GM18867 (cell line): ENCODE data around the gene MEPE.

Experiments
- ATAC-seq: cut with Tn5 transposase; IDR thresholded peaks from one replicate; pipeline ENCODE4 v1.9.1; 2021; ENCODE audit warnings: mild to moderate bottlenecking, moderate library complexity; ENCODE audit not compliant: unreplicated experiment

The MEPE gene, protein sequence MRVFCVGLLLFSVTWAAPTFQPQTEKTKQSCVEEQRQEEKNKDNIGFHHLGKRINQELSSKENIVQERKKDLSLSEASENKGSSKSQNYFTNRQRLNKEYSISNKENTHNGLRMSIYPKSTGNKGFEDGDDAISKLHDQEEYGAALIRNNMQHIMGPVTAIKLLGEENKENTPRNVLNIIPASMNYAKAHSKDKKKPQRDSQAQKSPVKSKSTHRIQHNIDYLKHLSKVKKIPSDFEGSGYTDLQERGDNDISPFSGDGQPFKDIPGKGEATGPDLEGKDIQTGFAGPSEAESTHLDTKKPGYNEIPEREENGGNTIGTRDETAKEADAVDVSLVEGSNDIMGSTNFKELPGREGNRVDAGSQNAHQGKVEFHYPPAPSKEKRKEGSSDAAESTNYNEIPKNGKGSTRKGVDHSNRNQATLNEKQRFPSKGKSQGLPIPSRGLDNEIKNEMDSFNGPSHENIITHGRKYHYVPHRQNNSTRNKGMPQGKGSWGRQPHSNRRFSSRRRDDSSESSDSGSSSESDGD

GRCh38 chr4:87832669-87833068, at the start of gene MEPE:
Gene MEPE (plus strand): TSS chr4:87832969. CDS start chr4:87834715, 1,746 bp downstream.
- ATAC-seq: no peak

DNA sequence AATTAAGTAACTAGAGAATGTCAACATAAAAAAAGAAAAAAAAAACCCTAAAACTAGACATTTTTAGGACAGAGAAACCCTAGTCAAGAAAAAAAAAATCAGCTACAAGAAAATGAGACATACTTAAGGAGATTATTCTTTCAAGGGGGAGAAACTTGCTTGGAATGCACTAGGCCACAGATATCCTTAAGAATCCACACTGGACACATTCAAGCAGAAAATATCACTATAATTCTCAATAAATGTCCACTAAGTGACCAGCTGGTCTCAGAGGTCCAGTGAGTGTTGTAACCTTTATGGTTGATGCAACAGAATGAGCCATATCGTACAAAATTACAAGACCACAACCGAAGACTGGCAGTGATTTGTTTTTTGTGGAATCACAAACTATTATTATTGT, 49.0 kb upstream of the MEPE start:
- no peak for ATAC-seq

DNA sequence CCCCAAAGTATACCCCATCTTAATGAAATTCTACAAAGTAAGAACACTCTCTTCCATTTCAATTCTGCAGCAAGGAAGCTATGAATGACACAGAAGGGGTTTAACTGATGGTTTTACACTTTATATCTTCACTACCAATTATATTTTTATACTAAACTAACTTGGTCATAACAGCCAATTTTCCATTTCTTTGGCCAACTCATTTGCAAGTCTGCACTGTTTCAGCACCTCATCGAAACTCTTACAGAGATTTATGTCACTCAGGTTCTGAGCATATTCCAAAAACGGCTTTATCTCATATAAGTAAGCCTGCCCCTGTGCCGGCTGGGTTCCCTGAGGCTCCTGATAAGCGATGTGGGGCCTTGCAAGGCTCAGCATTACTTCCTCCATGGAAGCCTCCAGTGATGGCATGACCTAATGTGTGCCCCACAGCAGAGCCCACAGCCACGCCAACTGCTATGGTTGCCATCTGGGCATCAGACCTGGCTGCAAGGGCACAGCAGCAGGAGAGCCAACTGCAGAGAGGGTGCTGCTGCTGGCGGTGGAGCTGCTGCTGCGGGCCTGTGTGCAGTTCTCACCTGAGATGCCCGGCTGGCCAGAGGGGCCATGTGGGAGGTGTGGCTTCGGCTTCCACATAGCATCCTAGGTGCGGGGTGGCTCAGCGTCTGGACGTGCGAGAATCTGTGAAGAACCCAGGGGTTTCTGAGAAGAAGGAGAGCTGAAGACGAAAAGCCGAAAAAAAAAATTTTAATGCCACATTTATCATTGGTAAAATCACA, 46.8 kb upstream of the MEPE start:
- ATAC-seq: no peak

DNA sequence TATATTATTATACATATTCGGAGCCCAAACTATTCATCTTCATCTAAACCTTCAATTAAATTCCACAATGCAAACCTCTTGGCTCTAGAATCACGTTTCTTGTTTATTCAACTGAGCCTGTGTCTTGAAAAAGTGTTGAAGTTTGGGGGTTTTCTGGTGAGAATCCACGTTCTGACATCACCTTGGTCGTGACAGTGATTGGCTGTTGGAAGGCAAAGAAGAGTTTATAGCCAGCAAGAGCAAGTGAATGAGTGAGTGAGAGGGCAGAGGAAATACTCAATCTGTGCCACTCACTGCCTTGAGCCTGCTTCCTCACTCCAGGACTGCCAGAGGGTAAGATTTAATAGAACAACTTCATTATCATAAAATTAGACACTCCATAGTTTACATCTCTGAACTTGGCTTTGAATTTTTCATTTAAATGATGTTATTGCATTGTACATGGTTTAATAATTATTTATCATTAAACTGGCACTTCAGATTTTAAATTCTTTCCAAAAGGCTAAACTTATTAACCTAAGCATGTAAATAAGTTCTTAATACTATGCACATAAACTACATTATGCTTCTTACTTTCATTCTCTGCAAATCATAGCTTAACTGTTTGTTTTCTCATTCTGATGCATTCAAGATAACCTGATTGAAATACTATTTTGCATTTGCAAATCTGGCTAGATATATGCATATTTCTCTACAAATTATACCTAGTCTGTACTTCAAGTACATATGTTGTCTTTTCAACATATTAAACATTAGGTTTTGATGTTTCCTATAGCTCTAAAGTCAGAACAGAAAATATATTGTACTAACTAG, 33.3 kb upstream of the MEPE start, which contains the start of gene IBSP:
IBSP (plus strand) TSS at position 254 of the 813 bp plus-strand sequence. CDS start 2,808 bp downstream, outside the sequence.
- ATAC-seq: no peak

DNA sequence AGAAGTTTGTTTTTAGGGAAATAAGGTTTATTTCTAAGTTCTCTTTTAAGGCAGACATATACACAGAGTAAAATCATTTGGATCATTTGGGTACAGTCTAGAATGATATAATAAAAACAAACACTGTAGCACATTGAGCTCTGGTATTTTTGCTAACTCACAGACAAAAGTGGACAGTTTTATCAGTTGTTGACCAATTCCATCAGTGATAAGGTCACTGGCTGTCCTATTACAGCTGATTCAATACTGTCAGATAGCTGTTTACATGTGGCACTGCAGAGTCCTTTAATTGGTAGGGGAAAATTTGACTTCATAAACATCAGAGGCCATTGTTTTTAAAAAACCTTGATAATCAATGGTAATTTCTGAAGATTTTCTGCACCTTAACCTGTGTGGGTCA, 29.9 kb upstream of the MEPE start:
- no peak for ATAC-seq

GRCh38 chr4:87803421-87803820, 29.3 kb upstream of the MEPE start:
- no peak for ATAC-seq

DNA sequence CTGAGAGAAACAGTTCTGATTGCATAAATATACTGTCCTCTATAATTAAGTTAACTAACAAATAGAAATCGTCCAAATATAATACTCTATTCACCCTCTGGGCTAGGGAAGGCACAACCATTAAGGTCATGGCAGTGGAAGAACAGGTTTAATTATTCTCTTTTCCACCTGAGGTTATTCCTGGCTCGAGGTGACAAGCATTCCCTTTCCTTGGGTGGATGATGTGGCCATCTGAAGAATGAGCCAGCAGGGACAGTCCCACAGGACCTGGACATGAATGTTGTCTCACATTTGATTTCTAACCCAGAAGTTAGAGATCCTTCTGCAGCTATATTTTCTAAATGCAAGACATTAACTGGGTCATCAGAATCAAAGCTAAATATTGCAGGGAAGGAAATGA, 27.9 kb upstream of the MEPE start:
- no peak for ATAC-seq

DNA sequence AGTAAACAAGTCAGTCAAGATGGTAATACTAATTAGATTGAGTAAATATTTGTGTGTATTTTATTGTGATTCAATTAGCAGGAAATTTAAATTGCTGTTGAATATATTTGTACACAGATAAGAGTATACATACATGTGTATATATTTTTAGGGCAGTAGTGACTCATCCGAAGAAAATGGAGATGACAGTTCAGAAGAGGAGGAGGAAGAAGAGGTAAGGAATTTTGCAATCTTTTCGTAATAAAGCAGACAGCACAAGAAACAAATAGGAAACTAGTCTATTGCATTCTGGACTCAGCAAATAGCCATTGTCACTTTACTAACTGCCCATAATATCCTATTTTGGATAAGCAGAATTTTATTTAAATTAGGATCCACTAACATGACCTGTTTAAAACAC, 26.8 kb upstream of the MEPE start:
- ATAC-seq: no peak

DNA sequence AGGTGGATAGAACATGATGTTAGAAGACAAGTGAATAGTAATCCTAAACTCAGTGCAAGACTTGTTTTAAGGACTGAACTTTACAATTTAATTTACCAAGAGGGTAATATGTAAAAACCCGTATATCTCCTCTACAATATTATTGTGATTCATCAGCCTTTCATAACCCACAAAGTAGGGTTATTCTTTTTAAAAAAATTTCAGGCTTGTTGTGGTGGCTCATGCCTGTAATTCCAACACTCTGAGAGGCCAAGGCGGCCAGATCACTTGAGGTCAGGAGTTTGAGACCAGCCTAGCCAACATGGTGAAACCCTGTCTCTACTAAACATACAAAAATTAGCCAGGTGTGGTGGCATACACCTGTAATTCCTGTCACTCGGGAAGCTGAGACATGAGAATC, 26.2 kb upstream of the MEPE start:
- no peak for ATAC-seq

- ATAC-seq: no peak
Measured at GRCh38 chr4:87807402-87807801, 25.4 kb upstream of the MEPE start.

DNA sequence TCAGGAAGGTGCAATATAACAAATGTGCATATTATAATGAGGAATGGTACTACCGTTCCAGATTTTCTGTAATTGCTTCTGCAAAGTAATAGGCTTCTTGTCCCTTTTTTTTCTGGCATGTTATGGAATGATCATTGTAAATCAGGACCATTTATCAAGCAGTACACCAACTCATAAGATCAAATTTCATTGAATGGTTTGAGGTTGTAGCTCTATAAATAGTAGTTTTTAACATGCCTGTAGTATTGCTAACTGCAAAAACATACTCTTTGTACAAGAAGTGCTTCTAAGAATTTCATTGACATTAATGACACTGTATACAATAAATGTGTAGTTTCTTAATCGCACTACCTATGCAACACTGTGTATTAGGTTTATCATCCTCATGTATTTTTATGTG, 20.8 kb upstream of the MEPE start:
- ATAC-seq: no peak

DNA sequence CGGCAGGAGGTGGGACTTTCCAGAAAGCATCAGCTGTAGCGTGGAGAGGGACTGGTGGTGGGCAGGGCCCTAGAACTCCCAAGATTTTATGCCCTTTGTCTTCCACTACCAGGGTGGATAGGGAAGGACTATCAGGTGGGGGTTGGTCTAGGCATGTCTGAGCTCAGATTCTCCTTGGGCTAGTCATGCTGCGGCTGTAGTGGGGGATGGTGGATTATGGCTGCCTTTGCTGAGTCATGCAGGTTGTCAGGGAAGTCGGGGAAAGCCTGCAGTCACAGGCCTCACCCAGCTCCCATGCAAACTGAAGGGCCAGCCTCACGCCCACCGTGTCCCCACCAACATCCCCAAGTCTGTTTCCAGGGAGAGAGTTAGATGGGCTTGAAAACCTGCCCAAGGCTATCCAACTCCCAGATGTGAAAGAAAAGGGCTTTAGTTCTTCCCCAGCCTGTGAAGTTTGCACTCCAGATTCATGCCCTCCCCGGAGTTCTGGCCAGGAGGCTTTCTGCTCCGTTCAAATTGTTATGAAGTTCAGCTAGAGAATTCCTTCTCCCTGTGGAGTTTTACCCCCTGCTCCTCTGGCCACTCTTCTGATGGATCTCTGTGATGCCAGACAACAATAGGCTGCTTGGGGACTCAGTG, 13.4 kb upstream of the MEPE start:
- ATAC-seq: no peak

DNA sequence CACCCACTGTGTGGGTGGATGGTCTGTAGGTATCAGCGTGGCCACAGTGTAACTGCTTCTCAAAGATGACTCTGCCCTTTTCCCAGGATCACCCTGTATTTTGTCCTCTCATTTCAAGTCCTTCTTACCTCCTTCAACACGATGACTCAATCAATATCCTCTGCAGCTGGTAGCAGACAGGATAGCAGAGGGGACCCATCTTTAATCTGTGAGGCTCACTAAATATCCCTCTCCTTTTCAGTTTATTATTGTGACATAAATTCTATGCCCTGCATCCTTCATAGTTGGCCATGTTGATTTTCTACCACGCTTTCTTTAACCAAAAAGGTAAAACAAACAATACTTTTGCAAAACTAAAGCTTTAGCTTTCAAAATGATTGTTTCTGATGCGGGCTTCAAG, 9.6 kb upstream of the MEPE start:
- ATAC-seq: no peak

- ATAC-seq: no peak
Measured at GRCh38 chr4:87823724-87824123, 9.0 kb upstream of the MEPE start.

DNA sequence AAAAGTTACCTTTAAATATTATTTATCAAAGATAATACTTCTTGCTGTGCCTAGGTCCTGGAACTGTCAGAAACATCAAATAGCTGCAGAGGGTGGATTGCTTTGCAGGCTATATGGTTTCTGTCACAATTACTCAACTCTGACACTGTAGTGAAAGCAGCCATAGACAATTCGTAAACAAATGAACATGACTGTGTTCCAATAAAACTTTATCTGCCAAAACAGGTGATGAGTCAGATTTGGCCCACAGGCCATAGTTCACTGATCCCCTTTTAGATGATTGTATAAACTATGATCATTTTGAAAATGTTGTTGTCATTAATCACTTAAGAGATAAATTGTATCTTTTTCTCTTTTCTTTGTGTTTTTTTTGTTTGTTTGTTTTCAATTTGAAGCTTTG, 8.4 kb upstream of the MEPE start:
- ATAC-seq: no peak

- no peak for ATAC-seq
Measured at GRCh38 chr4:87834401-87834800, 1.6 kb downstream of the MEPE start.

DNA sequence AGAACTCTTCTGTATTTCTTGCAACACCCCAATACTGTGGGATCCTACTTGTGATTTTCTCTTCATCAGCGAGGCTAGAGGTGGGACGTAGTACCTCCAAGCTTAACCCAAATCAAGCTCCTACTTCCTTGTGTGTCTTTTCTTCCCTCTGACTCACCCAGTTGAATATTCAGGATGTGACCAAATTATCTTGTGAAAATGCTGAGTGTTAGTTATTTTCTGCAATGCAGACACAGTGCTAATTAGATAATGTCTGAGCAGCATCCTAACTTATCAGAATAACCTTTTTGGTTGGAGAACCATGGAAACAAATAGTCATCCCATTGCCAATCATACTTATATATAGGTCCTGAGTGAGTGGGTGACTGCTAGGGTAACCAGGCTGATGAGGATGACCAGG, 2.4 kb downstream of the MEPE start:
- ATAC-seq: no peak

DNA sequence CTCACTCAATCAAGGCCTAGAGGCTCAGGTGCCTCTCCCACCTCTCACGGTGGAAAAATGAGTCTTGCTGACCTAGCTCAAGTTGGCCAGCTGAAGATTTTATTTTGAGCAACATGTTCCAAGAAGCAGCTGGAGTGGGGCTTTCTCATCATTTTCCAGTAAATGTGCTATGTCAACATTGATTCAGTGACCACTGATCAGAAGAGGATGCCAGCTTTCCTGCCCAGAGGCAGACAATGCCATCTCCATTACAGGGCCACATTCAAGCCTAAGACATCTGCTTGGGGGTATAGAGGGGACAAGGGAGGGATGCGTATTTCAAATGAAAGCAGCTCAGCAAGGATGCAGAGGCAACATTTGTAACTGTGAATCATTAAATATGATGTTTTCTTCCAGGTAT, 3.0 kb downstream of the MEPE start:
- no peak for ATAC-seq

DNA sequence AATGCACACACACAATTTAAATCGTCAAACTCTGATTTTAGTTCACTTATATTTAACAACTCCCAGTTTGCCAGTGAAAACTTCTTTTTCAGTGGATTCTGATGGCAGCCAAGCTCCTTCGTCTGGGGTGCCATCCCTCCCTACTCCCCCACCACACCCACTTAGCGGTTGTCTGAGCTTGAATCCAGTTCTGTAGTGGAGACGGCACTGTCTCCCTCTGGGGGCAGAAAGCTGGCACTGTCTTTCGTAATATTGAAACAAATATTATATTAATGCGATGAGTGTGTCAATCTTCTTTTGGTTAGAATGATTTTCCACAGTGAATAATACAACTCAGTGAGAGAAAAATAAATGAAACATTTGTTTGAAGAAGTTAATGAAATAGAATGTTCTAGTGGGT, 5.4 kb downstream of the MEPE start:
- no peak for ATAC-seq

- peak; percentile 80 for ATAC-seq
Measured at GRCh38 chr4:87838890-87839591, 6.3 kb downstream of the MEPE start.
